ENCODE data around the gene KRT13. TPM values are rescaled to one million over a fixed set of nuclear protein-coding genes. Genes with fewer than 3 reads are reported as not detected.

The KRT13 gene
- total and polyA plus RNA-seq, 2 experiments from 2014 or later: not detected

GRCh38 chr17:41480581-41480980, 24.8 kb downstream of the KRT13 start:
- H3K9me3 Mint-ChIP-seq: no peaks in the 10 kb centered on the region
- H3K27ac Mint-ChIP-seq: no peak overlapping the region
- H3K4me3 ChIP-seq: no peak overlapping the region
- no peak overlapping the region for H3K4me2 ChIP-seq
- H3K9me2 ChIP-seq (ENCODE audit: insufficient read depth): no peaks in the 10 kb centered on the region; the same call in 1 of the 2 replicates
- no peak overlapping the region for H3K27ac ChIP-seq (ENCODE audit: low read depth)
- no peaks in the 10 kb centered on the region for H3K79me2 ChIP-seq (replicated peaks; ENCODE audit: insufficient read depth)
- H3K4me3 Mint-ChIP-seq: no peak overlapping the region
- ATAC-seq (no peak), DNase-seq (ENCODE audit: low spot score) (no peak)
- no peaks in the 10 kb centered on the region for H4K20me1 ChIP-seq (replicated peaks; ENCODE audit: insufficient read depth)
- H3K36me3 ChIP-seq (ENCODE audit: insufficient read depth): no peaks in the 10 kb centered on the region
- no peaks in the 10 kb centered on the region for H3K4me1 Mint-ChIP-seq
- no peaks in the 10 kb centered on the region for H3K4me1 ChIP-seq (ENCODE audit: insufficient read depth)
- H3K27me3 ChIP-seq (ENCODE audit: insufficient read depth): no peaks in the 10 kb centered on the region
- peaks cover 14% of the 10 kb centered on the region for H3K27me3 Mint-ChIP-seq (ENCODE audit: insufficient read depth, low read depth, poor library complexity)
- H3K36me3 Mint-ChIP-seq (ENCODE audit: low read depth): no peaks in the 10 kb centered on the region
- H2AFZ ChIP-seq: no peak overlapping the region
- H3F3A ChIP-seq (replicated peaks; ENCODE audit: low read depth): no peaks in the 10 kb centered on the region
- no peak for TF ChIP-seq CREB1 (CRISPR knock-in tag; IDR thresholded peaks at IDR 0.05; ENCODE audit: low read depth)
- TF ChIP-seq EZH2 (IDR thresholded peaks at IDR 0.05; ENCODE audit: low read depth, unreplicated experiment): no peak
- TF ChIP-seq, protein P1, sequence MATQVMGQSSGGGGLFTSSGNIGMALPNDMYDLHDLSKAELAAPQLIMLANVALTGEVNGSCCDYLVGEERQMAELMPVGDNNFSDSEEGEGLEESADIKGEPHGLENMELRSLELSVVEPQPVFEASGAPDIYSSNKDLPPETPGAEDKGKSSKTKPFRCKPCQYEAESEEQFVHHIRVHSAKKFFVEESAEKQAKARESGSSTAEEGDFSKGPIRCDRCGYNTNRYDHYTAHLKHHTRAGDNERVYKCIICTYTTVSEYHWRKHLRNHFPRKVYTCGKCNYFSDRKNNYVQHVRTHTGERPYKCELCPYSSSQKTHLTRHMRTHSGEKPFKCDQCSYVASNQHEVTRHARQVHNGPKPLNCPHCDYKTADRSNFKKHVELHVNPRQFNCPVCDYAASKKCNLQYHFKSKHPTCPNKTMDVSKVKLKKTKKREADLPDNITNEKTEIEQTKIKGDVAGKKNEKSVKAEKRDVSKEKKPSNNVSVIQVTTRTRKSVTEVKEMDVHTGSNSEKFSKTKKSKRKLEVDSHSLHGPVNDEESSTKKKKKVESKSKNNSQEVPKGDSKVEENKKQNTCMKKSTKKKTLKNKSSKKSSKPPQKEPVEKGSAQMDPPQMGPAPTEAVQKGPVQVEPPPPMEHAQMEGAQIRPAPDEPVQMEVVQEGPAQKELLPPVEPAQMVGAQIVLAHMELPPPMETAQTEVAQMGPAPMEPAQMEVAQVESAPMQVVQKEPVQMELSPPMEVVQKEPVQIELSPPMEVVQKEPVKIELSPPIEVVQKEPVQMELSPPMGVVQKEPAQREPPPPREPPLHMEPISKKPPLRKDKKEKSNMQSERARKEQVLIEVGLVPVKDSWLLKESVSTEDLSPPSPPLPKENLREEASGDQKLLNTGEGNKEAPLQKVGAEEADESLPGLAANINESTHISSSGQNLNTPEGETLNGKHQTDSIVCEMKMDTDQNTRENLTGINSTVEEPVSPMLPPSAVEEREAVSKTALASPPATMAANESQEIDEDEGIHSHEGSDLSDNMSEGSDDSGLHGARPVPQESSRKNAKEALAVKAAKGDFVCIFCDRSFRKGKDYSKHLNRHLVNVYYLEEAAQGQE (IDR thresholded peaks at IDR 0.05; ENCODE audit: unreplicated experiment): no peak
- no peak for TF ChIP-seq CTCF (conservative IDR thresholded peaks at IDR 0.05; ENCODE audit: low read depth in 2 of 2)
- TF ChIP-seq, protein P2, sequence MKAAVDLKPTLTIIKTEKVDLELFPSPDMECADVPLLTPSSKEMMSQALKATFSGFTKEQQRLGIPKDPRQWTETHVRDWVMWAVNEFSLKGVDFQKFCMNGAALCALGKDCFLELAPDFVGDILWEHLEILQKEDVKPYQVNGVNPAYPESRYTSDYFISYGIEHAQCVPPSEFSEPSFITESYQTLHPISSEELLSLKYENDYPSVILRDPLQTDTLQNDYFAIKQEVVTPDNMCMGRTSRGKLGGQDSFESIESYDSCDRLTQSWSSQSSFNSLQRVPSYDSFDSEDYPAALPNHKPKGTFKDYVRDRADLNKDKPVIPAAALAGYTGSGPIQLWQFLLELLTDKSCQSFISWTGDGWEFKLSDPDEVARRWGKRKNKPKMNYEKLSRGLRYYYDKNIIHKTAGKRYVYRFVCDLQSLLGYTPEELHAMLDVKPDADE (IDR thresholded peaks at IDR 0.05): no peak
- TF ChIP-seq ZNF114 (CRISPR knock-in tag; IDR thresholded peaks at IDR 0.05): no peak
- no peak for TF ChIP-seq EZH2phosphoT487 (IDR thresholded peaks at IDR 0.05; ENCODE audit: unreplicated experiment)
- TF ChIP-seq JUNB (IDR thresholded peaks at IDR 0.05; ENCODE audit: unreplicated experiment): no peak
- no peak for TF ChIP-seq NANOG (IDR thresholded peaks at IDR 0.05; ENCODE audit: borderline replicate concordance)
- TF ChIP-seq ZNF462 (CRISPR knock-in tag; IDR thresholded peaks at IDR 0.05): no peak
- no peak for TF ChIP-seq ZNF331 (CRISPR knock-in tag; IDR thresholded peaks at IDR 0.05; ENCODE audit: low read depth)
